ENCODE data around the gene CEP85L.
A peak's percentile ranks its signal among the peaks of the same experiment; 100 is the strongest.

CEP85L gene

DNA sequence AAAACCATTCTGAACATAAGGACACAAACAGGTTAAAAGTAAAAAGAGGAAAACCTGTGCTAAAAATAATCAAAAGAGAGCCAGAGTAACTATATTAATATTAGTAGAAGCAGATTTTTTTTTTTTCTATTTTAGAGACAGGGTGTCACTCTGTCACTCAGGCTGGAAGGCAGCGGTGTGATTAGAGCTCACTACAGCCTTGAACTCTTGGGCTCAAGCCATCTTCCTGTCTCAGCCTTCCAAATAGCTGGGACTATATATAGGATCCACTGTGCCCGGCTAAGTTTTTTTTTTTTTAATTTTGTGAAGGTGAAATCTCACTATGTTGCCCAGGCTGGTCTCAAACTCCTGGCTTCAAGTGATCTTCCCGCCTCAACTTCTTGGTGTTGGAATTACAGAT, 136.7 kb downstream of the CEP85L start:
- Histone ChIP-seq H3K4me3 (no peak overlapping the region), H3K9me3 (no peaks in the 10 kb centered on the region), H3K4me1 (no peaks in the 10 kb centered on the region), H3K36me3 (replicated peaks) (no peaks in the 10 kb centered on the region), H3K27me3 (ENCODE audit: low read depth) (no peaks in the 10 kb centered on the region)
- in situ Hi-C loops (cut with MboI; ENCODE audit: low sequenced_read_pairs): loop anchor here (25.0 kb wide), 2 partner anchors 227 to 677 kb away; no protein-coding TSS in a partner anchor
- no peak for DNase-seq (ENCODE audit: low spot score in 2 of 2)

- Histone ChIP-seq H3K36me3 (replicated peaks) (no peaks in the 10 kb centered on the region), H3K27me3 (ENCODE audit: low read depth) (no peaks in the 10 kb centered on the region), H3K4me1 (no peaks in the 10 kb centered on the region), H3K4me3 (no peak overlapping the region), H3K9me3 (no peaks in the 10 kb centered on the region)
- in situ Hi-C loops (cut with MboI; ENCODE audit: low sequenced_read_pairs): loop anchor here (25.0 kb wide), 2 partner anchors 225 to 675 kb away; no protein-coding TSS in a partner anchor
- DNase-seq (ENCODE audit: low spot score in 2 of 2): no peak
Observed at GRCh38 chr6:118511930-118512715, 139.3 kb downstream of the CEP85L start.

GRCh38 chr6:118509009-118509617, 142.3 kb downstream of the CEP85L start:
- DNase-seq (ENCODE audit: low spot score in 2 of 2): peak in 1 of 2 experiments; percentile 22
- no peaks in the 10 kb centered on the region for H3K27me3 ChIP-seq (ENCODE audit: low read depth)
- H3K4me1 ChIP-seq: no peaks in the 10 kb centered on the region
- in situ Hi-C loops (cut with MboI; ENCODE audit: low sequenced_read_pairs): loop anchor here (25.0 kb wide), 2 partner anchors 222 to 672 kb away; no protein-coding TSS in a partner anchor
- no peaks in the 10 kb centered on the region for H3K36me3 ChIP-seq (replicated peaks)
- no peaks in the 10 kb centered on the region for H3K9me3 ChIP-seq
- no peak overlapping the region for H3K4me3 ChIP-seq

DNA sequence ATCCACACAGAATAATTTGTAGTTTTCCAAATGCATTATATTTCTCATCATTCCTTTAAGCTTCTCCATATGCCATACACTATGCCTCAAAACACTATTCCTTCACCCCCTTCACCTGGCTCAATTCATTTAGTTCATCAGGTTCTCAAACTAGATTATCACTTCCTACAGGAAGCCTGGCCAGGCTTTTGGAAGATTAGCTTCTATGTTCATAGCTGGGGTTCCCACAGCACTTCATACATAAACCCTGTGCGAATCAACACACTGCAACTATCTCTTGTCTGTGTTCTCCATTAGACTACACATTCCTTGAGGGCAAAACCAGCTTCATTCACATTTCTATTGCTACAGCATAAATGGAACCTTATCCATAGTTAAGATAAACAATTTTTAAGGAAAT, 143.8 kb downstream of the CEP85L start:
- no peaks in the 10 kb centered on the region for H3K36me3 ChIP-seq (replicated peaks)
- H3K9me3 ChIP-seq: no peaks in the 10 kb centered on the region
- no peaks in the 10 kb centered on the region for H3K27me3 ChIP-seq (ENCODE audit: low read depth)
- no peaks in the 10 kb centered on the region for H3K4me1 ChIP-seq
- no peak for DNase-seq (ENCODE audit: low spot score in 2 of 2)
- no peak overlapping the region for H3K4me3 ChIP-seq
- in situ Hi-C loops (cut with MboI; ENCODE audit: low sequenced_read_pairs): loop anchor here (25.0 kb wide), 2 partner anchors 220 to 670 kb away; no protein-coding TSS in a partner anchor

DNA sequence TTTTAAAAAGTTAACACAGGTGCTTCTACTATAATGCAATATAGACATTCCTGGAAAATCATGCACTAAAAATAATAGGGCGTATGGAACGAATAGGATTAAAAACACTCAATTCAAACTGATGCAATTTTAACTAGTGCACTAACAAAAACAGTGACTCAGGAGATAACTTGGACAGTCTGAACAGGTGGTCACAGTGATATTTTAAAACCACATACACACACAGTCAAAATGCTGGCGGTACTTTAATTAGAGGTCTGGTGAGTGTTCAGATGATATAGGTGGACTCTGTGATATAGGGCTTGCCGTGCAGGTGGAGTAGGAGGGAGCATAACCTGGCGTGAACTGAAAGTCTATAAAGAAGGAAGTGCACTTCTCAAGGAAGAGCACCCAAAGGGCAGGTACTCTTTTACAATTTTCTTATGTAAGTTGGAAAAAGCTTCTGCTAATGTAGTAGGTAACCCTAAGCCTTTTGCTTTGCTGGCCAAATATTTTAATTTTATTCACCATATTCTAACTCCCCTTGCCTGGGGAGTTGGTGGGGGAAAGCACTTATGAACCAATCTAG, 145.2 kb downstream of the CEP85L start:
- H3K9me3 ChIP-seq: no peaks in the 10 kb centered on the region
- DNase-seq (ENCODE audit: low spot score in 2 of 2): no peak
- no peak overlapping the region for H3K4me3 ChIP-seq
- H3K36me3 ChIP-seq (replicated peaks): no peaks in the 10 kb centered on the region
- in situ Hi-C loops (cut with MboI; ENCODE audit: low sequenced_read_pairs): loop anchor here (25.0 kb wide), 2 partner anchors 219 to 669 kb away; no protein-coding TSS in a partner anchor
- no peaks in the 10 kb centered on the region for H3K27me3 ChIP-seq (ENCODE audit: low read depth)
- H3K4me1 ChIP-seq: no peaks in the 10 kb centered on the region

GRCh38 chr6:118505656-118506055, 145.7 kb downstream of the CEP85L start:
- Histone ChIP-seq H3K9me3 (no peaks in the 10 kb centered on the region), H3K4me1 (no peaks in the 10 kb centered on the region), H3K27me3 (ENCODE audit: low read depth) (no peaks in the 10 kb centered on the region), H3K4me3 (no peak overlapping the region), H3K36me3 (replicated peaks) (no peaks in the 10 kb centered on the region)
- DNase-seq (ENCODE audit: low spot score in 2 of 2): no peak
- in situ Hi-C loops (cut with MboI; ENCODE audit: low sequenced_read_pairs): loop anchor here (25.0 kb wide), 2 partner anchors 218 to 668 kb away; no protein-coding TSS in a partner anchor

GRCh38 chr6:118504611-118505010, 146.8 kb downstream of the CEP85L start:
- in situ Hi-C loops (cut with MboI; ENCODE audit: low sequenced_read_pairs): loop anchor here (25.0 kb wide), 2 partner anchors 217 to 667 kb away; no protein-coding TSS in a partner anchor
- Histone ChIP-seq H3K27me3 (ENCODE audit: low read depth) (no peaks in the 10 kb centered on the region), H3K36me3 (replicated peaks) (no peaks in the 10 kb centered on the region), H3K4me1 (no peaks in the 10 kb centered on the region), H3K9me3 (no peaks in the 10 kb centered on the region), H3K4me3 (no peak overlapping the region)
- DNase-seq (ENCODE audit: low spot score in 2 of 2): no peak

- no peaks in the 10 kb centered on the region for H3K4me1 ChIP-seq
- no peaks in the 10 kb centered on the region for H3K9me3 ChIP-seq
- in situ Hi-C loops (cut with MboI; ENCODE audit: low sequenced_read_pairs): loop anchor here (25.0 kb wide), 2 partner anchors 215 to 665 kb away; no protein-coding TSS in a partner anchor
- no peak for DNase-seq (ENCODE audit: low spot score in 2 of 2)
- H3K36me3 ChIP-seq (replicated peaks): no peaks in the 10 kb centered on the region
- H3K27me3 ChIP-seq (ENCODE audit: low read depth): no peaks in the 10 kb centered on the region
- H3K4me3 ChIP-seq: no peak overlapping the region
Observed at GRCh38 chr6:118502169-118502568, 149.2 kb downstream of the CEP85L start.

DNA sequence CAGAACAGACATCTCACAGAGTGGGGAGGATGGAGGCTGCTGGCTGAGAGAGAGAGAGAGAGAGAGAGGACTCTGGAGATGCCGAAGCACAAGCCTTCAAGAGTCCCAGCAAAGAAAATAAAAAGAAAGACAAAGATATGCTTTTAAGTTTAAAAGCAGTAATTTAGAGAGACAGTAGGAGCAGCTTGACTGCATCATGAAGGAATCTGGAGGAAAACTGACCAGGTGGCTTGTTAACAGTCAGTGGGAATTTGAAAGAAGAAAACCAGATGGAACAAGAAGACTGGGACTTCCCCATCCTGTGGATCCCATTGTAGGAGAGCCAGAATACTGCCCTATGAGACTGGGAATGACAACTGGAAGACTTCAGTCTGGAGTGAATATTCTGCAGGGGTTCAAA, 149.6 kb downstream of the CEP85L start:
- no peak overlapping the region for H3K4me3 ChIP-seq
- H3K9me3 ChIP-seq: no peaks in the 10 kb centered on the region
- DNase-seq (ENCODE audit: low spot score in 2 of 2): no peak
- in situ Hi-C loops (cut with MboI; ENCODE audit: low sequenced_read_pairs): loop anchor here (25.0 kb wide), 2 partner anchors 214 to 664 kb away; no protein-coding TSS in a partner anchor
- no peaks in the 10 kb centered on the region for H3K4me1 ChIP-seq
- H3K27me3 ChIP-seq (ENCODE audit: low read depth): no peaks in the 10 kb centered on the region
- no peaks in the 10 kb centered on the region for H3K36me3 ChIP-seq (replicated peaks)

DNA sequence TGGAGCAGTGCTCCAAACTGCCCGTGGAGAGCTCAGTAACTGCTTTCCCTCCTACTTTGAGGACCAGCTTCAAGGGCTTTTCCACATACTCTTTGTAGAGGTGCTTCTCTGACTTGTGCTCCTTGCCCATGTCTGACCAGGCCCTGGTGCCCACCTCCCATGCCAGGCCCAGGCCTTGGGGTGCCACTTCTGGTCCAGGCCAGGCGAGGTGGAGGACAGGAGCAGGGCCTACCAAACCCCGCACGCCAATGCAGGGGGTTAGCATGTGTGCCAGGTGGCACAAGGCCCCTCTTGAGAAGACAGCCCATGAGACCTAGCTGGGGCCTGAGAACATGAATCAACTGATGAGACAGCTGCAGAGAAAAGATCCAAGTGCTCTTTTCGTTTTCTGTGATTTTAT, 150.3 kb downstream of the CEP85L start:
- Histone ChIP-seq H3K9me3 (no peaks in the 10 kb centered on the region), H3K27me3 (ENCODE audit: low read depth) (no peaks in the 10 kb centered on the region), H3K4me1 (no peaks in the 10 kb centered on the region), H3K4me3 (no peak overlapping the region), H3K36me3 (replicated peaks) (no peaks in the 10 kb centered on the region)
- no peak for DNase-seq (ENCODE audit: low spot score in 2 of 2)
- in situ Hi-C loops (cut with MboI; ENCODE audit: low sequenced_read_pairs): loop anchor here (25.0 kb wide), 2 partner anchors 214 to 664 kb away; no protein-coding TSS in a partner anchor

DNA sequence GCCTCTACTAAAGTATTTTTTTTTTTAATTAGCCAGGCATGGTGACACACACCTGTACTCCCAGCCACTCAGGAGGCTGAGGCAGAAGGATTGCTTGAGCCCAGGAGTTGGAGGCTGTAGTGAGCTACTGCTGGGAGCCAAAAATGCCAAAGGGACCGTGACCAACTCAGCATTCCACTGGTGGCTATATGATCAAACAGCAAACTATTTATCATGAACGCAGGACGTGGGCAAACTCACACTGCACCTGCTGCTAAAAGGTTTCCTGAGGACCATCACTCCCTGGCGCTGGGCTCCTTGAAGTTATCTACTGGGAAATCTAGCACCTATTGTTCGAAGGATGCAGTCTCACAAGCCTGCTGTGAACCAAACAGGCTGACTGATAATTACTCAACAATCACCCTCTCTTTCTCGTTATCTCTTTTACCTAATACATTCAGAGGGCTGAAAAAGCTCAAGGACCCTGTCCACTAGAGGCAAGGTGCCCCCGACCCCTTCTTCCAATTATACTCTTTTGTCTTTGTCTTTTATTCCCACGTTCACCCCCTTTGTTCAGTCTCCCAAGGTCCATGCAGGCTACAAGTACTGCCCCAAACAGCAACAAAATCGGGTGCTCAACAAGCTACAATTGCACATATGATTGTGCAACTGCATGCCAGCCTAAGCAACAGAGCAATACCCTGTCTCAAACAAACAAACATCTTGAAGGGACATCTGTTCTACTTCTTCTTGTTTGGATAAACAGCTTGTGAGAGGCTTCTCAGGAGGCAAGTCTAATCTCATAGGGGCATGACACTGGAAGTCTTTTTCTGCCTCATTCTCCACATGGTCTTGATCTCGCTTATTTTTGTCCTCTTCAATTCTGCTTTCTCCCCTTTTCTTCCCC, 151.0 kb downstream of the CEP85L start:
- H3K4me1 ChIP-seq: no peaks in the 10 kb centered on the region
- H3K27me3 ChIP-seq (ENCODE audit: low read depth): no peaks in the 10 kb centered on the region
- H3K36me3 ChIP-seq (replicated peaks): no peaks in the 10 kb centered on the region
- no peak overlapping the region for H3K4me3 ChIP-seq
- in situ Hi-C loops (cut with MboI; ENCODE audit: low sequenced_read_pairs): loop anchor here (25.0 kb wide), 2 partner anchors 213 to 663 kb away; no protein-coding TSS in a partner anchor
- H3K9me3 ChIP-seq: no peaks in the 10 kb centered on the region
- no peak for DNase-seq (ENCODE audit: low spot score in 2 of 2)

DNA sequence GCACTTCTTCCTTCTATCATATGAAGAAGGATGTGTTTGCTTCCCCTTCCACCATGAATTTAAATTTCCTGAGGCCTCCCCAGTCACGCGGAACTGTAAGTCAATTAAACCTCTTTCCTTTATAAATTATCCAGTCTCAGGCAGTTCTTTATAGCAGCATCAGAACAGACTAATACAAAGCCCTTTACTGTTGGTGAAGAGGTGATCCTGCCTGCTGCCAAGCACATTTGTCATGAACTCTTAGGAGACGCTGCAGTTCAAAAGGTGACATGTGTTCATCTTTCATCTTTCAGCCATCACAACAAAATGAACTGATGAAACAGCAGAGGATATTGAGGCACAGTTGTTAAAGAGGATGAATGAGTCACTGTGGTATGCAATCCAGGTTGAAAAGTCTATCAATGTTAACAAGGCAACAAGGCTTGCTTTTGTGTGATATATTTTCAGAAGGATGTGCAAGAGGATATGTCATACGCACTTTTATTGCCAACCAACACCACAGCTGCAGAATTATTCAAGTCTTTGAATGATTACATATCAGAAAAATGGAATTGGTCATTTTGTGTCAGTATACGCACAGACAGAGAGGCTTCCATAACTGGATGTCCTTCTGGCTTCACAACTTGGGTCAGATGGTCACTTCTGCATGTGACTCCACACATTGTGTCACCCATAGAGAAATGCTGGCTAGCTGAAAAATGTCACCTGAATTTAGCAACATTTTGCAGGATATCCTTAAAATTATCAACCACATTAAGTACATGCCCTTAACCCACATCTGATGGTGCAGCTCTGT, 155.7 kb downstream of the CEP85L start:
- in situ Hi-C loops (cut with MboI; ENCODE audit: low sequenced_read_pairs): no loop called here
- no peaks in the 10 kb centered on the region for H3K27me3 ChIP-seq (ENCODE audit: low read depth)
- no peak for DNase-seq (ENCODE audit: low spot score in 2 of 2)
- no peaks in the 10 kb centered on the region for H3K4me1 ChIP-seq
- no peaks in the 10 kb centered on the region for H3K9me3 ChIP-seq
- H3K36me3 ChIP-seq (replicated peaks): no peaks in the 10 kb centered on the region
- no peak overlapping the region for H3K4me3 ChIP-seq

All from HAP-1 (cell line).